PFSK-1 (cell line): ENCODE measurements around the gene SLC36A2.

ENCODE experiments used
- FOXP2 ChIP-seq: optimal IDR thresholded peaks from 2 replicates; pipeline ENCODE3; 2011; ENCODE audit warnings: borderline replicate concordance, control low read depth, inconsistent platforms; ENCODE audit not compliant: insufficient read depth; ENCODE audit errors: extremely low read length, extremely low read depth
- POLR2AphosphoS5 ChIP-seq: IDR thresholded peaks from 2 replicates; pipeline ENCODE4 v1.6.1; 2012; ENCODE audit warnings: low read depth, mild to moderate bottlenecking, control low read depth, low read length, moderate library complexity
- SIN3A ChIP-seq: IDR thresholded peaks from 2 replicates; pipeline ENCODE4 v1.6.1; 2012; ENCODE audit warnings: mild to moderate bottlenecking, low read length, moderate library complexity, borderline replicate concordance; ENCODE audit not compliant: insufficient read depth
- TAF1 ChIP-seq: IDR thresholded peaks from 2 replicates; pipeline ENCODE4 v1.6.1; 2012; ENCODE audit warnings: low read length, control low read depth, borderline replicate concordance; ENCODE audit not compliant: insufficient read depth
- TF ChIP-seq, protein P1 (sequence below), 2 experiments: IDR thresholded peaks; 2 replicates each; pipeline versions ENCODE4 v1.6.1 to v1.8.0; 2011 to 2012; ENCODE audit warnings: low read depth in 2 of 2, low read length in 2 of 2, control low read depth in 1 of 2, inconsistent platforms in 1 of 2, mild to moderate bottlenecking in 1 of 2, moderate library complexity in 1 of 2; ENCODE audit not compliant: insufficient read depth in 1 of 2

The SLC36A2 gene

DNA sequence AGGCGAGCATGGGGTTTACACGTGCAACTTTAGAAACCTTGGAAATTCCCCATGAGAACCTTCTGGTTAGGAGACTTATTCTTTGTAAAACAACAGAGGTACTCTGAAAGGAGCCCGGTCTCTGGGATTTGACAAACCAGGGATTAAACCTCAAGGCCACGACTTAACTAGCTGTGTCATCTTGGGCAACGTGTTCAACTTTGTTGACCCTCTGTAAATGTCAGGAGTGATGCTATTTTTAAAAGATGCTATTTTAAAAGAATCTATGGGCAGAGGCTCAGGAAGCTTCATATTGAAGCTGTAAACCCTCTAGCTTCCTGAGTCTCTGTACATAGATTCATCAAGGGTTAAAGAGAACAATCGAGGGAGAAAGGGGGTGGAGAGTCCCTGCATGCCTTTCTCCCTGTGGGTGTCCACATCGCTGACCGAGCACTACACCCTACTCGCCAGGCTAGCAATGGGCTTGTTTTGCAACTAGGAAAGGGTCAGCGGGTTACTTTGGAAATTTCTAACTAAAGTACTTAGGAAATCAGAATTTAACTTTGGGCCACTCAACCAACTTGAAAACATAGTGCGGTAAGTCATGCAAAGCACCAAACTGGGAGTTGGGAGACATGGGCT, 2.1 kb downstream of the SLC36A2 start:
- TF ChIP-seq, protein P1, sequence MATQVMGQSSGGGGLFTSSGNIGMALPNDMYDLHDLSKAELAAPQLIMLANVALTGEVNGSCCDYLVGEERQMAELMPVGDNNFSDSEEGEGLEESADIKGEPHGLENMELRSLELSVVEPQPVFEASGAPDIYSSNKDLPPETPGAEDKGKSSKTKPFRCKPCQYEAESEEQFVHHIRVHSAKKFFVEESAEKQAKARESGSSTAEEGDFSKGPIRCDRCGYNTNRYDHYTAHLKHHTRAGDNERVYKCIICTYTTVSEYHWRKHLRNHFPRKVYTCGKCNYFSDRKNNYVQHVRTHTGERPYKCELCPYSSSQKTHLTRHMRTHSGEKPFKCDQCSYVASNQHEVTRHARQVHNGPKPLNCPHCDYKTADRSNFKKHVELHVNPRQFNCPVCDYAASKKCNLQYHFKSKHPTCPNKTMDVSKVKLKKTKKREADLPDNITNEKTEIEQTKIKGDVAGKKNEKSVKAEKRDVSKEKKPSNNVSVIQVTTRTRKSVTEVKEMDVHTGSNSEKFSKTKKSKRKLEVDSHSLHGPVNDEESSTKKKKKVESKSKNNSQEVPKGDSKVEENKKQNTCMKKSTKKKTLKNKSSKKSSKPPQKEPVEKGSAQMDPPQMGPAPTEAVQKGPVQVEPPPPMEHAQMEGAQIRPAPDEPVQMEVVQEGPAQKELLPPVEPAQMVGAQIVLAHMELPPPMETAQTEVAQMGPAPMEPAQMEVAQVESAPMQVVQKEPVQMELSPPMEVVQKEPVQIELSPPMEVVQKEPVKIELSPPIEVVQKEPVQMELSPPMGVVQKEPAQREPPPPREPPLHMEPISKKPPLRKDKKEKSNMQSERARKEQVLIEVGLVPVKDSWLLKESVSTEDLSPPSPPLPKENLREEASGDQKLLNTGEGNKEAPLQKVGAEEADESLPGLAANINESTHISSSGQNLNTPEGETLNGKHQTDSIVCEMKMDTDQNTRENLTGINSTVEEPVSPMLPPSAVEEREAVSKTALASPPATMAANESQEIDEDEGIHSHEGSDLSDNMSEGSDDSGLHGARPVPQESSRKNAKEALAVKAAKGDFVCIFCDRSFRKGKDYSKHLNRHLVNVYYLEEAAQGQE (IDR thresholded peaks at IDR 0.05; ENCODE audit: insufficient read depth in 1 of 2, low read depth in 2 of 2, low read length in 2 of 2) = no peak
- TF ChIP-seq FOXP2 = no peak
- no peak for TF ChIP-seq TAF1
- TF ChIP-seq SIN3A = no peak
- TF ChIP-seq POLR2AphosphoS5 = no peak

DNA sequence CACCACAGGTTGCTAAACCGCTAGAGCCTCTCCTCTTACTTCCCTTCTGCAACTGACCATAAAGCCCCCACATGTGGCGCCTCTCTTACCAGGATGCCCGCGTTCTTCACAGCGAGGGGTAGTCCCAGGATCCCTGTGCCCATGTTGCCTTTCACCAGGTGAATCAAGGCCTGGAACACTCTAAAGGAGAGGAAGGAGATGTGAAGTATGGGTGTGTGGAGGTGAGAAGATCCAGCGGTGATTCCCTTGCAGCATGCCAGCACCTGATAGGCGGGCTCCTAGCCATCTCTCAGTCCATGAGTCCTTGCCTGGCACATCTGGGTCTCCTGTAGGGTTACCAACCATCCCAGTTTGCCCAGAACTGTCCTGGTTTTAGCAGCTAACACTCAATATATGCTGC, 3.3 kb downstream of the SLC36A2 start:
- no peak for TF ChIP-seq FOXP2
- TF ChIP-seq, protein P1 (IDR thresholded peaks at IDR 0.05; ENCODE audit: insufficient read depth in 1 of 2, low read depth in 2 of 2, low read length in 2 of 2) = no peak
- TF ChIP-seq TAF1 = no peak
- no peak for TF ChIP-seq SIN3A
- TF ChIP-seq POLR2AphosphoS5 = no peak

DNA sequence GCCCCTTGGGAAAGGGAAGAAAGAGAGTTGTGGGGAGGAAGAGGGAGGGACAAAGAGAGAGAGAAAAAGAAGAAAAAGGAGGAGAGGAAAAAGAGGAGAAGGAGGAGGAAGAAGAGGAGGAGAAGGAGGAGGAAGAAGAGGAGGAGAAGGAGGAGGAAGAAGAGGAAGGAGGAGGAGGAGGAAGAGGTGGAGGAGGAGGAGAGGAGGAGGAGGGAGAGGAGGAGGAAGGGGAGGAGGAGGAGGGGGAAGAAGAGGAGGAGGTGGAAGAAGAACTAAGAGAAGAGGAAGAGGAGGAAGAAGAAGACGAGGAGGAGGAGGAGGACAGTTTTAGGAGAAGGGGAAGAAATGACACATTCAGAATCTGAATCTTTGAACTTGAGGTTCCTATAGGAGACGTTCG, 7.4 kb downstream of the SLC36A2 start:
- TF ChIP-seq FOXP2 = no peak
- TF ChIP-seq POLR2AphosphoS5 = no peak
- TF ChIP-seq, protein P1 (IDR thresholded peaks at IDR 0.05; ENCODE audit: insufficient read depth in 1 of 2, low read depth in 2 of 2, low read length in 2 of 2) = no peak
- no peak for TF ChIP-seq SIN3A
- no peak for TF ChIP-seq TAF1

DNA sequence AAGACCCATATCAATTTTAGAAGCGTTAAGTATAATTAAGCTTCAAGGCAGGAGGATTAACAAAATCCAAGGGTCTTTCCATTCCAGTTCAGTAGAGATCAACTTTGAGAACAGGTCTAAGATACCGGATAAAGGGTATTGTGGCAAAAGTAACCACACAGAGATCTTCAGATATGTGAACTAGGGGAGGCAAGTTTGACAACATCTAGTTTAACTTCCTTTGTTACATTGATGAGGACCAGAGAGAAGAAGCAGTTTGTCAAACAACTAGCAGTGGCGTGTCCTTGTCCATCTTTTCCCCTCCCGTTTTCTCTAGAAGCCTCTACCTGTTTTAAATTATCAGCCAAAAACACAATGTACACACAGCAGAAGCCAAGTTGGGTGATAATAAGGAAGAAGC, 8.6 kb downstream of the SLC36A2 start:
- TF ChIP-seq, protein P1 (IDR thresholded peaks at IDR 0.05; ENCODE audit: insufficient read depth in 1 of 2, low read depth in 2 of 2, low read length in 2 of 2) = no peak
- no peak for TF ChIP-seq POLR2AphosphoS5
- no peak for TF ChIP-seq FOXP2
- no peak for TF ChIP-seq TAF1
- TF ChIP-seq SIN3A = no peak
